HS-5 (cell line): ENCODE measurements around the gene ESM1.

ENCODE experiments used
- DNase-seq: peaks from one replicate; pipeline ENCODE4 v3.0.0-alpha.2; 2012; ENCODE audit warnings: low read depth

The ESM1 gene

DNA sequence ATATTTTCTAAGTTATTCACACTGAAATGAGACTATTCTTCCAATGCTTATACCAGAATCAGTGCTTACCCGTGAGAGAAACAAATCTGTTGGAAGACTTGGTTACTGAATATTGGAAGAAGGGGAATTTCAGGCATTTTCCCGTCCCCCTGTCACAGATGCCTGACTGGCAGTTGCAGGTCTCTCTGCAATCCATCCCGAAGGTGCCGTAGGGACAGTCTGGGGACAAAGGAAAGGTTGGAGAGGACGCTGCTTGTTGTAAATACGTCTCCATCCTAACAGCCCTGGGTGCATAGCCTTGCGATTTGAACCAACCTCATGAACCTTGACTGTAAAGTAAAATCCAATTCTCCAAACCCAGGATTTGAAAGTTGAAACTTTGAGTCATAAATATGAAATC lies 3.5 kb downstream of the ESM1 start:
- no peak for DNase-seq

- DNase-seq = no peak
Observed at GRCh38 chr5:54975701-54976100, 9.7 kb downstream of the ESM1 start.

DNA sequence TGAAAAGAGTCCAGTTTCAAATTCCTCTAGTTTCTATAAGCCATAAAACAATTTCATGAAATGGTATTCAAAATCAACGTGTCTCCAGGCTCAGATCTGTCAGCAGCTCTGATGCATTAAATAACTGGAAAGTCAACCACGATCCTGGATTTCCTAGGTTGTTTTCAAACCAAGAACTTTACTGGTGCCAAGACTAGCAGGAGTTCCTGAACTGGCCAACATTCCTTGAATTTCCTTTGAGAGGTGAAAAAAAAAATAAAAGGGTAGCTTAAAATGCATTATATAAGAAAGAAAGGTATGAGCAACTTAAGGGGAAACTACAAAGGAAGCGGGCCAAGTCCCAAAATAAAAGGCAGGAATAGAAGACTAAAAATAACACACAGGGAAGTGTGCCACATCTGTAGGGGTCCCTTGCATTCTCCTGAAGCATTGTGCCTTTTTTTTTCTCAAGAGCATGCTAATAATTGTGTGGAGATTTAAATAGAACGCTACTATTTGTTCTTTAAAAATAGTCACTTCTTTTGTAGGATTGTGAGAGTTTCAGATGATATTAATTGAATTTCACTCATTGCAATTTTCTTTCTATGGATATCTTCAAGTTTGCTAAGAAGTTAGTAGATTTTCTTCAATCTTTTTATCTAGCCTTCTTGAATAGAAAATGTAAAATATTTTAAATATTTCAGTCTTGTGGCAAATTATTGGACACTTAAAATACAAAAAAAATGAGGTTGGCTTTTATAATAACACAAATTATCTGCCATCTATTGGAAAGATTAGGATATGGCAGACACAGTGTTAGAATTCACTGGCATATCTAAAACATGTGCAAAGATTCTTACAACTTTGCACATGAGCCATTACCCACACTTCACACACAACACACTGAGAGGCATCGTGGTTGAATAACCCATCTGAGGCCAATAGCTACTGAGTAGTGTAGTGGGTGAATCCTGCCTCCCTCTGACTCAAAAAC lies 15.3 kb downstream of the ESM1 start:
- DNase-seq = no peak

DNA sequence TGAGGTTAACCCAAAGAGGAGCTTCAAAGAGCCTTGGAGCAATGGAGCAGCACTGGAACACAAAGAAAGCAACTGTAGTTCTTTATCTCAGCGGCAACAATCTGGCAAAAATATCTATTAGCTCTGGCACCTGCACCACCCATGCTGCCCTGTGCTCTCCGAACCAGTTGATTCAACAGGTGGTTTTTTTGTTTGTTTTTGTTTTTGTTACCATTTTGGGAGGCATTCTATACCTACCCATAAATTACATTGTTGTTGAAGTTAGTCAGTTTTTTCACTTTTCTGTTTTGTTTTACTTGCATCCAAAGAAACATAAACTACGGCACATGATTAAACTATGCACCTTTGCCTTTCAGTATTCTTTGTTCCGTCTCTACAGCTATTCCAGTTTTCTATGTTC lies 16.2 kb downstream of the ESM1 start:
- DNase-seq = no peak

DNA sequence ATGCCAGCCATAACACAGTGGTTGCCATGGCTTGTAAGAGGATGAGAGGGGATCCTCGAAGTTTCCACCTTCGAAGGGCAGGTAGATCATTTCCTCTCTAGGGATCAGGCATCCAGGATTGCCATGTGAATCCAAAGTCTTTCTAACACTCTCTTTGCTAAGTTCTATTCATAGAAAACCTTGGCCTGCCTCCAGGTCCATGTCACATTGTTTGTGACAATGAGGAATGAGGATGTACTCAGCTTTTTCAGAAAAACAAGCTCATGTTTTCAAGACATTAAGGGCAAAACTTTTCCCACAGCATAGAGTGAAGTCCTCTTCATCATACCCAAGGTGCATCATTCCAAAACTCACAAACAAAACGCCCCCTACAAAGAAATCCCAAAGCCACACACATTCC lies 19.6 kb downstream of the ESM1 start:
- DNase-seq = no peak

- no peak for DNase-seq
Observed at GRCh38 chr5:54964405-54964804, 21.0 kb downstream of the ESM1 start.

- no peak for DNase-seq
Observed at GRCh38 chr5:54959673-54960418, 25.5 kb downstream of the ESM1 start.

- no peak for DNase-seq
Observed at GRCh38 chr5:54956922-54957321, 28.5 kb downstream of the ESM1 start.

- no peak for DNase-seq
Observed at GRCh38 chr5:54947187-54947586, 38.2 kb downstream of the ESM1 start.

GRCh38 chr5:54946306-54946819 lies 39.0 kb downstream of the ESM1 start:
- DNase-seq = no peak

DNA sequence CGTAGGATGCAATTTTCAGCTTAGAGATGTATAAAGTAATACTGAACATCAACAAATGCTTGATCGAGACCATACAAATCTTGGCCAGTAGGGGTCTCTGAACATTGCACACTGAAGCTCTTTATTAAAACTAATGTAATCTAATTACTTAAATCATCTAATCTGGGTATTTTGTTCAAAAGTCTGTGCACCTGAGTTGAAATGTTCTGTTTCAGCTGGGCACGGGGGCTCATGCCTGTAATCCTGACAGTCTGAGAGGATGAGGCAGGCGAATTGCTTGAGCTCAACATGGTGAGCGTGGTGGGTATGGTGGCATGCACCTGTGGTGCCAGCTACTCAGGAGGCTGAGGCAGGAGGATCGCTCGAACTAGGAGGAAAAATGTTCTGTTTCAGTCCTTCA lies 41.0 kb downstream of the ESM1 start:
- peak; percentile 4 for DNase-seq

DNA sequence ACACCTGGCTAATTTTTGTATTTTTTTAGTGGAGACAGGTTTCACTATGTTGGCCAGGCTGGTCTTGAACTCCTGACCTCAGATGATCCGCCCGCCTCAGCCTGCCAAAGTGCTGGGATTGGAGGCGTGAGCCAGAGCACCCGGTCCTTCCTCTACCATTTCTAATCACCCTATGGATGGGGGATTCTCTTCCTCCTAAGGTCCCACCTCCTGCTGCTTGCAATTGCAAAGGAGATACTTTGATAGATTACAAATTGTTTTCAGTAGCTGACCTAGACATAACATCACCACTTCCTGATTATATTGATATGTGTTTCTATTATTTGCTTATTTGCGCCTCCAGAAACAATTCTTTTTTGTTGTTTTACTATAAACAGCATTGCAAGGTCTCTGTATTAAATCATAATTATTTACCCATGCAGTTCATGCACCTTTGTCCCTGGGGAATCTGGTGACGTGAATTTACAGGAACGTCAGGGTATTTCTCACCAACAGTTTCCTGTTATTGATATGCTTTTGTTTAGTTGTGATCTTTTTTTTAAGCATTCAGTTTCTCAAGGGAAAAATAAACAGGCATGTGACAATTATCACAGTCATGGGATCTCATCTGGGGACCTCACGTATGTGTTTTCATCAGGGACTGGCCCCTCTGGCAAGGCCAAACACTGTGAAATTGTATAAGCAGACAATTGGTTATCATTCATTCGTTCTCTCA lies 43.2 kb downstream of the ESM1 start:
- no peak for DNase-seq

GRCh38 chr5:54936201-54936600 lies 49.2 kb downstream of the ESM1 start:
- no peak for DNase-seq

GRCh38 chr5:54932789-54933188 lies 52.6 kb downstream of the ESM1 start:
- no peak for DNase-seq

GRCh38 chr5:54930736-54931135 lies 54.7 kb downstream of the ESM1 start:
- no peak for DNase-seq
